ENCODE results near the gene GCKR.

Gene GCKR

GRCh38 chr2:27496357-27497287 is at the start of gene GCKR:
GCKR (plus strand) TSS chr2:27496839; CDS start chr2:27496905, 66 bp downstream.
- H3K27me3 Mint-ChIP-seq (ENCODE audit: low read depth), result peaks cover 42% of the 10 kb centered on the region
- TF ChIP-seq, protein P1, sequence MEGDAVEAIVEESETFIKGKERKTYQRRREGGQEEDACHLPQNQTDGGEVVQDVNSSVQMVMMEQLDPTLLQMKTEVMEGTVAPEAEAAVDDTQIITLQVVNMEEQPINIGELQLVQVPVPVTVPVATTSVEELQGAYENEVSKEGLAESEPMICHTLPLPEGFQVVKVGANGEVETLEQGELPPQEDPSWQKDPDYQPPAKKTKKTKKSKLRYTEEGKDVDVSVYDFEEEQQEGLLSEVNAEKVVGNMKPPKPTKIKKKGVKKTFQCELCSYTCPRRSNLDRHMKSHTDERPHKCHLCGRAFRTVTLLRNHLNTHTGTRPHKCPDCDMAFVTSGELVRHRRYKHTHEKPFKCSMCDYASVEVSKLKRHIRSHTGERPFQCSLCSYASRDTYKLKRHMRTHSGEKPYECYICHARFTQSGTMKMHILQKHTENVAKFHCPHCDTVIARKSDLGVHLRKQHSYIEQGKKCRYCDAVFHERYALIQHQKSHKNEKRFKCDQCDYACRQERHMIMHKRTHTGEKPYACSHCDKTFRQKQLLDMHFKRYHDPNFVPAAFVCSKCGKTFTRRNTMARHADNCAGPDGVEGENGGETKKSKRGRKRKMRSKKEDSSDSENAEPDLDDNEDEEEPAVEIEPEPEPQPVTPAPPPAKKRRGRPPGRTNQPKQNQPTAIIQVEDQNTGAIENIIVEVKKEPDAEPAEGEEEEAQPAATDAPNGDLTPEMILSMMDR (IDR thresholded peaks at IDR 0.05; ENCODE audit: unreplicated experiment in 3 of 3), result no peak
- H3K36me3 Mint-ChIP-seq (ENCODE audit: low read depth), result no peaks in the 10 kb centered on the region
- H3K4me1 Mint-ChIP-seq, result peaks cover 7% of the 10 kb centered on the region
- peak within 1 kb of the TSS; percentile 89 to 96 (median 92) for H3K4me3 Mint-ChIP-seq
- no peak within 1 kb of the TSS for H3K27ac Mint-ChIP-seq
- H3K9me3 Mint-ChIP-seq, result no peaks in the 10 kb centered on the region

DNA sequence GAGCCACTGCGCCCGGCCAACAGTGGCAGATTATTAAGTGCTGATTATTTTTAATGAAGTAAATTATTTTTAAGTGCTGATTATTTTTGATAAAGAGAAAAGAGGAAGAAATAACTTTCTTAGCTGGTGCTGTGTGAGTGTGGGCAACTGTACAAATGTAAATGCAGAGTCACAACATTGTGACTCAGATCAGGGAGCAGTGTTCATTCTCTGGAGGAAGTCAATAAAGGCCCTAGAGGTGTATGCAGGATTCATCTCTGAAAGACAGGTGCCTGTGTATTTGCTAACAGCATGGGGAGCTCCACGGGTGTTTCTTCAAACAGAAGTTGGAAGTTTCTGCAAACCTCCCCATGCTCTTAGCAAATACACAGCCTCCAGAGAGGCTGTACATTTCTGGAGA is 48.3 kb upstream of the GCKR start:
- H3K36me3 Mint-ChIP-seq (ENCODE audit: low read depth), result peaks cover 63% of the 10 kb centered on the region
- no peaks in the 10 kb centered on the region for H3K9me3 Mint-ChIP-seq
- no peaks in the 10 kb centered on the region for H3K27me3 Mint-ChIP-seq (ENCODE audit: low read depth)
- H3K4me1 Mint-ChIP-seq, result no peaks in the 10 kb centered on the region
- TF ChIP-seq, protein P1 (IDR thresholded peaks at IDR 0.05; ENCODE audit: unreplicated experiment in 3 of 3), result no peak
- H3K27ac Mint-ChIP-seq, result no peak overlapping the region
- H3K4me3 Mint-ChIP-seq, result no peak overlapping the region

DNA sequence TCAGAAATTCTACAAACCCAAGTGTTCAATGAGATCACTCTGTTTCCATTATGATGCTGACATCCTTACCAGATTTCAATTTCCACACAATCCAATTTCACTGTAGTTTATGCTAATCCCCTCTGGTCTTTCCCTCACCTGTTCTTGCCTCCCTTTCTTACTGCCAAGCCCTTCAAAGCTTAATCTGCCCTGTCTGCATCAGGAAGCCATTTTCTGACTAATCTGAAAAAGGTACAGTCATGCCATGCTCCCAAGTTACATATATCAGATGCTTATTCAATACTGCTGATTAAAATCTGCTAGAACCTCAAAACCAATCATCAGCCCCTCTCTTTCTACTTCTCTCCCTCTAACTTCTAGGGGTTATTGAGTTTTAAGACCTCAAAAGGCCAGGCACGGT is 45.5 kb upstream of the GCKR start:
- Mint-ChIP-seq H3K9me3 (no peaks in the 10 kb centered on the region), H3K4me3 (no peak overlapping the region), H3K27ac (no peak overlapping the region), H3K4me1 (no peaks in the 10 kb centered on the region), H3K36me3 (ENCODE audit: low read depth) (peaks cover 71% of the 10 kb centered on the region), H3K27me3 (ENCODE audit: low read depth) (no peaks in the 10 kb centered on the region)
- TF ChIP-seq, protein P1 (IDR thresholded peaks at IDR 0.05; ENCODE audit: unreplicated experiment in 3 of 3), result no peak

DNA sequence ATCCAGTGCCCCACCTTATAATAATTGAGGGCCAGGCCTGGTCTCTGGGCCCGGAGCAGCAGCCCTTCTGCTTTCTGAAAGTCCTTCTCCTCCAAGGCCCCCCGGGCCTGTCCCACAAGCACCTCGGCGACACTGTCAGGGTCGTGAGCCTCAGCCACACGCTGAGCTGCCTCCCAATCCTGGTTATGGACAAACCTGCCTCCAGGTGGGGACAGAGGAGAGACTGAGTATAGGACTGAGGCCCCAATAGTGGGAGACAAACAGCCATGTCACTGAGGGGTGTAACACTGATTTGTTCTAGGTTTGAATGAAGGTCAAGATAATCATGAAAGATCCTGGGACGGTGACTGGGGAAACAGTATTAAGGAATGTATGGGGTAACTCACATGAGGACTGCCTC is 42.7 kb upstream of the GCKR start:
- Mint-ChIP-seq H3K4me1 (no peaks in the 10 kb centered on the region), H3K27ac (no peak overlapping the region), H3K9me3 (no peaks in the 10 kb centered on the region), H3K36me3 (ENCODE audit: low read depth) (peaks cover 73% of the 10 kb centered on the region), H3K4me3 (no peak overlapping the region), H3K27me3 (ENCODE audit: low read depth) (no peaks in the 10 kb centered on the region)
- TF ChIP-seq, protein P1 (IDR thresholded peaks at IDR 0.05; ENCODE audit: unreplicated experiment in 3 of 3), result no peak

DNA sequence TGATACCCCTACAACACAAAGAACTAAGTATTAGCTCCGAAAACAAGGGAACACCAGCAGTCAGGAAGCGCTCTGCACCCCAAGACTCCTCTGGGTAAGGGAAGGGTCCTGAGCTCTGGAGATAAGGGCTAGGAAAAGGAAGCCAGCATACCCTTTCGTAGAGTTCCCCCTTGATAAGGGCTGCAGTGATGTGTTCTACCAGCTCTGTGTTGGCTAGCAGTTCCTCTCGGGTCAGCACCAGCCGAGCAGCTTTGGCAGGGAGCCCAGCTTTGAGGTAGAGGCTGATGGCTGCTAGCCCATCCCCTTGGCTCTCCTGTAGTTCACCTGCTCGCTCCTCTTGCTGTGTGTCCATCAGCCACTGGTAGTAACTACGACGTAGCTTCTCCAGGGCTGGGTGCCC is 35.5 kb upstream of the GCKR start:
- no peak overlapping the region for H3K4me3 Mint-ChIP-seq
- TF ChIP-seq, protein P1 (IDR thresholded peaks at IDR 0.05; ENCODE audit: unreplicated experiment in 3 of 3), result no peak
- peaks cover 52% of the 10 kb centered on the region for H3K36me3 Mint-ChIP-seq (ENCODE audit: low read depth)
- no peak overlapping the region for H3K27ac Mint-ChIP-seq
- H3K9me3 Mint-ChIP-seq, result no peaks in the 10 kb centered on the region
- H3K4me1 Mint-ChIP-seq, result no peaks in the 10 kb centered on the region
- H3K27me3 Mint-ChIP-seq (ENCODE audit: low read depth), result no peaks in the 10 kb centered on the region

- Mint-ChIP-seq H3K4me1 (no peaks in the 10 kb centered on the region), H3K36me3 (ENCODE audit: low read depth) (peaks cover 26% of the 10 kb centered on the region), H3K9me3 (no peaks in the 10 kb centered on the region), H3K4me3 (no peak overlapping the region), H3K27ac (no peak overlapping the region), H3K27me3 (ENCODE audit: low read depth) (no peaks in the 10 kb centered on the region)
- TF ChIP-seq, protein P1 (IDR thresholded peaks at IDR 0.05; ENCODE audit: unreplicated experiment in 3 of 3), result no peak
Measured at GRCh38 chr2:27464443-27464842, 32.2 kb upstream of the GCKR start.

Measured in nephron (organoid).